ENCODE data around the gene KRT78. TPM values are rescaled to one million over a fixed set of nuclear protein-coding genes. Genes with fewer than 3 reads are reported as not detected.
A peak's percentile ranks its signal among the peaks of the same experiment; 100 is the strongest.

Gene KRT78
- total RNA-seq, 1 donor, result not detected

DNA sequence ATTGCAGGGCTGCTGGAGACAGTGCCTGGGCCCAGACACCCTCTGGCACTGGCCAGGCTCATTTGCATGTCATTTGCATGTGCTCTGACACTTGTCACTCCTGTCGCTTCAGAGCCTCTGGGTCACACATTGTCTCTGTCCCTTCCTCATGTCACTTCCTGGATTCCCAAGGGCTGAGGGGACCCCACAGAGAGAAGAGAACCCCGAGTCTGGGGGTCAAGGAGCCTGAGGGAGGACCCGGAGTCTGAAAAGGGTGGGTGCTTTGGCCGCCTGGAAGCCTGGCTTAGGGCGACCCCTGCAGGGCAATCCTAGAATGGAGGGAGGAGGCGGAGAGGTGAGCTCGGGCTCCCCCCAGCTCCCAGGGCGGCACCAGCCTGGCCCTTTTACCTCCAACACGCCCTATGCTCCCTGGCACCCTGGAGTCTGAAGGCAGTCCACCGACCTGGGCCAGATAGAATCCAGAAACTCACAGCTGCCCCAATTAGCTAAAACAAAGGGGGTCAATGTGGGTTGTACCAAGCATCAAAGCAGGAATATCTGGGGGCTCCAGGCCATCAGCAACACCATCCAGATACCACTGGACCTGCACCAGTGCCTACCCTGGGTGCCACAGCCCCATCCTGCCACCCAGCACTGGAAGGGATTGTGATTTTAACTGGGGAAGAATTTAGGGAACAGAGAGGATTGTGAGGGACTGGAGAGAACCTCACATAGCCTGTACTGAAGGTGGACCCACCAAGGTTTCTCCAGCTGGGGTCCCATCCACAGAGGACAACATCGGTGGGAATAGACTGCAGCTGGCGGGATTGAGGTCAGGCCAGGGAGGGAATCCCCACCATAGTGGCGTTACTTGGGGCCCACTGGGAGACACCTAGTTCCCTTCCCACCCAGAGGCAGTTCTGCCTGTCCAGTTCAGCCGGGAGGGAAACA, 21.8 kb upstream of the KRT78 start:
- TF ChIP-seq, protein P1, sequence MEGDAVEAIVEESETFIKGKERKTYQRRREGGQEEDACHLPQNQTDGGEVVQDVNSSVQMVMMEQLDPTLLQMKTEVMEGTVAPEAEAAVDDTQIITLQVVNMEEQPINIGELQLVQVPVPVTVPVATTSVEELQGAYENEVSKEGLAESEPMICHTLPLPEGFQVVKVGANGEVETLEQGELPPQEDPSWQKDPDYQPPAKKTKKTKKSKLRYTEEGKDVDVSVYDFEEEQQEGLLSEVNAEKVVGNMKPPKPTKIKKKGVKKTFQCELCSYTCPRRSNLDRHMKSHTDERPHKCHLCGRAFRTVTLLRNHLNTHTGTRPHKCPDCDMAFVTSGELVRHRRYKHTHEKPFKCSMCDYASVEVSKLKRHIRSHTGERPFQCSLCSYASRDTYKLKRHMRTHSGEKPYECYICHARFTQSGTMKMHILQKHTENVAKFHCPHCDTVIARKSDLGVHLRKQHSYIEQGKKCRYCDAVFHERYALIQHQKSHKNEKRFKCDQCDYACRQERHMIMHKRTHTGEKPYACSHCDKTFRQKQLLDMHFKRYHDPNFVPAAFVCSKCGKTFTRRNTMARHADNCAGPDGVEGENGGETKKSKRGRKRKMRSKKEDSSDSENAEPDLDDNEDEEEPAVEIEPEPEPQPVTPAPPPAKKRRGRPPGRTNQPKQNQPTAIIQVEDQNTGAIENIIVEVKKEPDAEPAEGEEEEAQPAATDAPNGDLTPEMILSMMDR (IDR thresholded peaks at IDR 0.05; ENCODE audit: insufficient read depth, low read length), result peak; percentile 73
- H3K4me3 ChIP-seq (ENCODE audit: low read depth, low read length), result no peak overlapping the region
- peak; percentile 27 for DNase-seq (ENCODE audit: low read depth)

DNA sequence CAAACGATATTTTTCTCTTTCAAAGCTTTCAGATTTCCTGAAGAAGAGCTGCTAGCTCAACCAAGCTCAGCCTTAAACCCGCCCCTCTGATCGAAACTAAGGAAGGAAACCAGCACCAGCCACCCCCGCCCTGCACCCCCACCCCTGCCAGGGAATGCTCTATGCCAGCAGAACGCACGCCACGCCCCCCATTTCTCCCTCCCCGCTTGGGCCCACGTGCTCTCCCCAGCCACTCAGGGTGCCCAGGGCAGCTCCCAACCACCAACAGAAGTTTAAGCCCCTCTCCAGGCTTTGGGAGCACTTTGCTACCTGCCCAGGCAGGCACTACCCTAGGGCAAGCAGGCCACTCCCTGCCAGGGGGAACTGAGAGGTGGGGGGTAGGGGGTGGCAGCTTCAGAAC, 18.8 kb upstream of the KRT78 start:
- DNase-seq (ENCODE audit: low read depth), result no peak
- TF ChIP-seq, protein P1 (IDR thresholded peaks at IDR 0.05; ENCODE audit: insufficient read depth, low read length), result no peak
- H3K4me3 ChIP-seq (ENCODE audit: low read depth, low read length), result no peak overlapping the region

DNA sequence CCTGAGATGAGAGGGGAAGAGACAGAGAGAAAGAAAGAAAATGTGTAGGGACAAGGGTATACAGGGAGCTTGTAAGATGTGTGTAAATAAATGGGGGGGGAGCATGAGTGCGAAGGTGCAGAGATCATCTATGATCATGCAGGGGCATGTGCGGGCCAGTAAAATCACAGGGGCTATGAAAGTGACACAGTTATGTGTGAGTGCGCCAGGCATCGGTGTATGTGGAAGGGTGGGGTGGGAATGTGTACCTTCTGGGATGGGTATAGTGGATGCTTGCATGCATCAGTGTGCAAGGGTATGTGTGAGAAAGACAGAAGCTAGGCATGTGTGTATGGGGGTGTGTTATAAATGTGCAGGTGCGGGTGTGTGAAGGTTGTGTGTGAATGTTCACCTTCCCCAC, 18.4 kb upstream of the KRT78 start:
- TF ChIP-seq, protein P1 (IDR thresholded peaks at IDR 0.05; ENCODE audit: insufficient read depth, low read length), result no peak
- H3K4me3 ChIP-seq (ENCODE audit: low read depth, low read length), result no peak overlapping the region
- DNase-seq (ENCODE audit: low read depth), result no peak

DNA sequence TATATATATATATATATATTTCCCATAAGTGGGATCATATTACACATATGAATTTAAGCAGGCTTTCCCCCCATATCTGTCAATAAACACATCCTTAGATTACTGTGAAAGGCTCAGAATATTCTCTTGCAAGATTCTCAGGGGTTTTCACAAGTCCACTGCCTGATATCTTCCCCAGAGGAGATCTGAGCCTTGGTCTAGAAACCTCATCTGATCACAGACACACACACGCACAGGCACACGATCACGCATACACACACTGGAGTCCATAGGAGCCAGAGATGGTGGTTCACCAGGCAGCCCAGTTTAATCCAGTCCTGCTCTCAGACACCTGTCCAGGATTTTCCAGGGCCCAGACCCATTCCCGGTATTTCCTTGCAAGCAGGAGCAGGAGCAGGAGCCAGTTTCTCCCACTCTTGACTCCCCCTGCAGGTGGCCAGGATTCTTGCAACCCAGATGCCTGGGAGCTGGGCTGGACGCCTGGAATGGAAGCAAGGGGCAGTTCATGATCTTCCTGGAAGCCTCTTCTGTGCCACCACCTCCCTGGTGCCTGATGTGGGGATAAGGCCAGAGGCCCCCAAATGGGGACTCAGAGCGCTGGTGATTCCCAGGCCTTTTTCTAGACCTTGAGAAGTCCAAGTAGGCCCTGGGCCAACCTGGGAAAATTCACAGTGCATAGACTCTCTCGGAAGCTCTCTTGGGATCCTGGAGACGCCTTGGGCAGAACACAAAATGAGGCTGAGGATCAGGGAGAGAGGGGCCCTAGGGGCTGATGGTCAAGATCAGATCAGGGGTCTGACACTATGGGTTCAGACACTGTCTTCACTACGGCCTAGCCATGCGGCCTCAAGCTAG, 16.5 kb upstream of the KRT78 start:
- no peak overlapping the region for H3K4me3 ChIP-seq (ENCODE audit: low read depth, low read length)
- peak; percentile 76 for DNase-seq (ENCODE audit: low read depth)
- TF ChIP-seq, protein P1 (IDR thresholded peaks at IDR 0.05; ENCODE audit: insufficient read depth, low read length), result peak; percentile 96

DNA sequence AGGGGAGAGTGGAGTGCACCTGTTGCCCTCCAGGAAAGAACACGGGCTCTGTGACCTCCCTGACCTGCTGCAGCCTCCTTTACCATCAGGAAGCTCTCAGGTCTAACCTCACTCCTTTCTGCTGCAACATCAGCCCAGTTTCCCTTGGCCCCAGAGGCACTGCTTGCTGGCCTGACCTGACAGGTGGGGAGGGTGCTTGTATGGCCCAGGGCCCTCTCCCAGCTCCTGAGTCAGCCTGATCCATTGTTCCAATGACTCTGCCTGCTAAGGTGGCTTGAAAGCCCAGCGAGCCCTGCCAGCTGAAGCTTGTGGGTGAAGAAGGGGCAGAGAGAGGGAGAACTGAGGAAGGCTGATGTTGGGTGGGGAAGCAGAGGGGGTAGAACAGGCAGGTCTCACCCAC, 13.2 kb upstream of the KRT78 start:
- TF ChIP-seq, protein P1 (IDR thresholded peaks at IDR 0.05; ENCODE audit: insufficient read depth, low read length), result no peak
- DNase-seq (ENCODE audit: low read depth), result no peak
- H3K4me3 ChIP-seq (ENCODE audit: low read depth, low read length), result no peak overlapping the region

DNA sequence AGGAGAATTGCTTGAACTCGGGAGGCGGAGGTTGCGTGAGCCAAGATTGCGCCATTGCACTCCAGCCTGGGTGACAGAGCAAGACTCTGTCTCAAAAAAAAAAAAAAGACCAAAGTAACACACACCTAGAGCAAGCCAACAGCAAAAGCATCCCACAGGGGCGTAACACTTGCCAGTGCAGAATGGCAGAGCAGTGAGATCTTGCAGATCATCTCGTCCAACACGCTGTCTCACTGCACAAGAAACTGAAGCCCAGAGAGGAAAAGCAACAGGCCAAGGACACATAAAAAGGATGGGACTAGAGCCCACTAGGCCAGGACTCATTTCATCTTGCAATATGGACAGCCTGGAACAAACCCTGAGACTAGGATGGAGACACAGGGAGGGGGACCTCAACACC, 12.7 kb upstream of the KRT78 start:
- H3K4me3 ChIP-seq (ENCODE audit: low read depth, low read length), result no peak overlapping the region
- no peak for DNase-seq (ENCODE audit: low read depth)
- TF ChIP-seq, protein P1 (IDR thresholded peaks at IDR 0.05; ENCODE audit: insufficient read depth, low read length), result no peak
